Uterus (tissue), 4 donors: ENCODE measurements around the gene LGALS7B. TPM values are rescaled to one million over a fixed set of nuclear protein-coding genes. Genes with fewer than 3 reads are reported as not detected.
"Not testable (repeated sequence)": the region's sequence is repeated elsewhere in the genome, so short reads cannot be mapped to it uniquely, and the experiment has no call there.

Experiments used
- DNase-seq, 2 donors: peaks; one replicate each; pipeline ENCODE4 v3.0.0-alpha.2; 2019 to 2020
- H3K27ac ChIP-seq, 2 donors: fragments of 200-600 bp; sonication (generic); 1 replicate in 1 of 2; 2 replicates in 1 of 2; pipeline ENCODE4 v1.5.1; 2016 to 2018
- H3K27me3 ChIP-seq, 2 donors: fragments of 200-600 bp; sonication (generic); one replicate each; pipeline ENCODE4 v1.5.1; 2018 to 2019; ENCODE audit warnings: control low read depth in 1 of 2
- H3K36me3 ChIP-seq, 2 donors: fragments of 200-600 bp; sonication (generic); one replicate each; pipeline ENCODE4 v1.5.1; 2019; ENCODE audit warnings: control low read depth in 1 of 2
- H3K4me1 ChIP-seq, 2 donors: fragments of 200-600 bp; sonication (generic); one replicate each; pipeline ENCODE4 v1.5.1; 2018 to 2019; ENCODE audit warnings: control low read depth in 1 of 2
- H3K4me3 ChIP-seq, 2 donors: fragments of 200-600 bp; sonication (generic); 1 replicate in 1 of 2; 2 replicates in 1 of 2; pipeline ENCODE4 v1.5.1; 2018 to 2019; ENCODE audit warnings: mild to moderate bottlenecking in 1 of 2
- H3K9me3 ChIP-seq, 2 donors: fragments of 200-600 bp; sonication (generic); one replicate each; pipeline ENCODE4 v1.5.1; 2019; ENCODE audit warnings: control low read depth in 1 of 2
- CTCF ChIP-seq, 4 experiments: fragments of 200-600 bp in 2 of 4; fragments of 450-650 bp in 2 of 4; sonication (generic) in 2 of 4; IDR thresholded peaks; one replicate each; pipeline ENCODE4 v1.5.1; 2016 to 2019; ENCODE audit warnings: antibody characterized with exemption in 4 of 4, mild to moderate bottlenecking in 2 of 4, moderate library complexity in 1 of 4
- POLR2A ChIP-seq, 2 donors: fragments of 450-650 bp; IDR thresholded peaks; one replicate each; pipeline ENCODE4 v1.6.1; 2016; ENCODE audit warnings: antibody characterized with exemption in 2 of 2, mild to moderate bottlenecking in 1 of 2, moderate library complexity in 1 of 2
- intact Hi-C: fragments of 100-400 bp; cut with DNase I; formaldehyde crosslinking; loops from one replicate; pipeline ENCODE4 v1.15.1; 2023; ENCODE audit warnings: low total_unique reads
- total RNA-seq, 4 donors: library from RNA; depleted of rRNA in 3 of 4; stranded (reverse); fragments of >200 nt in 3 of 4; gene quantifications; one replicate each; pipeline versions ENCODE4 v1.1.0 to v1.2.4, GENCODE V29; 2014 to 2023
- donor health status: DM: yes; HTN: yes; CAD: no.

Gene LGALS7B
- total RNA-seq, 4 donors from 2014 or later = 1.1 to 6.2 TPM; not detected in 2

GRCh38 chr19:38745316-38745715 is 43.7 kb upstream of the LGALS7B start:
- no peaks in the 10 kb centered on the region for H3K4me1 ChIP-seq
- intact Hi-C loops = no loop called here
- no peak for TF ChIP-seq POLR2A (IDR thresholded peaks at IDR 0.05)
- TF ChIP-seq CTCF (IDR thresholded peaks at IDR 0.05) = no peak
- no peaks in the 10 kb centered on the region for H3K27me3 ChIP-seq
- H3K36me3 ChIP-seq = no peaks in the 10 kb centered on the region
- no peaks in the 10 kb centered on the region for H3K9me3 ChIP-seq
- no peak for DNase-seq
- H3K27ac ChIP-seq = no peak overlapping the region
- no peak overlapping the region for H3K4me3 ChIP-seq

DNA sequence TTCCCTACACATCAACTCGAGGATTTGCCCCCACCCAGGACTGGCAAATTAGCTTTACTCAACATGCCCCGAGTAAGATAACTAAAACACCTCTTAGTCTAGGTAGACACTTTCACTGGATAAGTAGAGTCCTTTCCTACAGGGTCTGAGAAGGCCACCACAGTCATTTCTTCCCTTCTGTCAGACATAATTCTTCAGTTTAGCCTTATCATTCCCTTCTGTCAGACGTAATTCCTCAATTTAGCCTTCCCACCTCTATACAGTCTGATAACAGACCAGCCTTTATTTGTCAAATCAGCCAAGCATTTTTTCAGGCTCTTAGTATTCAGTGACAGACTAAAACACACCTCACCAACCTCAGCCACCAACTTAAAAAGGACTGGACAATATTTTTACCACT is 35.2 kb upstream of the LGALS7B start:
- H3K36me3 ChIP-seq, H3K27me3 ChIP-seq, intact Hi-C loops, H3K4me1 ChIP-seq, H3K4me3 ChIP-seq, H3K27ac ChIP-seq, DNase-seq, H3K9me3 ChIP-seq: not testable (repeated sequence)

DNA sequence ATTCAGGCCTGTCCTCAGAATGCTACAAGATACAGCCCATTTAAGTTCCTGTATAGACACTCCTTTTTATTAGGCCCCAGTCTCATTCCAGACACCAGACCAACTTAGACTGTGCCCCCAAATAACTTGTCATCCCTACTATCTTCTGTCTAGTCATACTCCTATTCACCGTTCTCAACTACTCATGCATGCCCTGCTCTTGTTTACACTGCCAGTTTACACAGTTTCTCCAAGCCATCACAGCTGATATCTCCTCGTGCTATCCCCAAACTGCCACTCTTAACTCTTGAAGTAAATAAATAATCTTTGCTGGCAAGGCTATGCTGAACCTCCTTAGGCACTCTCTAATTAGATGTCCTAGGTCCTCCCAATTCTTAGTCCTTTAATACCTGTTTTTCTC is 34.8 kb upstream of the LGALS7B start:
- H3K36me3 ChIP-seq, H3K4me1 ChIP-seq, H3K27ac ChIP-seq, H3K4me3 ChIP-seq, intact Hi-C loops, H3K27me3 ChIP-seq, DNase-seq, H3K9me3 ChIP-seq: not testable (repeated sequence)

- Histone ChIP-seq H3K27ac (no peak overlapping the region), H3K4me3 (no peak overlapping the region), H3K9me3 (no peaks in the 10 kb centered on the region), H3K4me1 (no peaks in the 10 kb centered on the region), H3K27me3 (no peaks in the 10 kb centered on the region), H3K36me3 (no peaks in the 10 kb centered on the region)
- DNase-seq = no peak
- intact Hi-C loops = no loop called here
- no peak for TF ChIP-seq CTCF (IDR thresholded peaks at IDR 0.05)
- no peak for TF ChIP-seq POLR2A (IDR thresholded peaks at IDR 0.05)
These were observed 29.4 kb upstream of the LGALS7B start for GRCh38 chr19:38759590-38760003.

DNA sequence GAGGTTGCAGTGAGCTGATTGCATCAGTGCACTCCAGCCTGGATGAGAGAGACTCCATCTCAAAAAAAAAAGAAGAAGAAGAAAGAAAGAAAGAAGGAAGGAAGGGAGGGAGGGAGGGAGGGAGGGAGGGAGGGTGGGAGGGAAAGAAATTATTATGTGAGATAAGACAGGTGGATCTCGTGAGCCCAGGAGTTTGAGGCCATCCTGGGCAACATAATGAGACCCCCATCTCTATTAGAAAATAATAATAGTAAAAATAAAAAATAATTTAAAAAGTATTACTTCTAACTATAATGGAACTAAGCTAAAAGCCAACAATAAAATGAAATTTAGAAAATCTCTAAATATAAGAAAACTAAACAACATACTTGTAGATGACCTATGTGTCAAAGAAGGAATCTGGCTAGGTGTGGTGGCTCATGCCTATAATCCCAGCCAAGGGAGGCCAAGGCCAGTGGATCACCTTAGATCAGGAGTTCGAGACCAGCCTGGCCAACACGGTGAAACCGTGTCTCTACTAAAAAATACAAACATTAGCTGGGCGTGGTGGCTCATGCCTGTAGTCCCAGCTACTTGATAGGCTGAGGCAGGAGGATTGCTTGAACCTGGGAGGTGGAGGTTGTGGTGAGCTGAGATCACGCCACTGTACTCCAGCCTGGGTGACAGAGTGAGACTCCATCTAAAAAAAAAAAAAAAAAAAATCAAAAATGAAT is 28.0 kb upstream of the LGALS7B start:
- H3K27me3 ChIP-seq, DNase-seq, H3K4me1 ChIP-seq, H3K27ac ChIP-seq, H3K4me3 ChIP-seq, H3K9me3 ChIP-seq, intact Hi-C loops, H3K36me3 ChIP-seq: not testable (repeated sequence)

DNA sequence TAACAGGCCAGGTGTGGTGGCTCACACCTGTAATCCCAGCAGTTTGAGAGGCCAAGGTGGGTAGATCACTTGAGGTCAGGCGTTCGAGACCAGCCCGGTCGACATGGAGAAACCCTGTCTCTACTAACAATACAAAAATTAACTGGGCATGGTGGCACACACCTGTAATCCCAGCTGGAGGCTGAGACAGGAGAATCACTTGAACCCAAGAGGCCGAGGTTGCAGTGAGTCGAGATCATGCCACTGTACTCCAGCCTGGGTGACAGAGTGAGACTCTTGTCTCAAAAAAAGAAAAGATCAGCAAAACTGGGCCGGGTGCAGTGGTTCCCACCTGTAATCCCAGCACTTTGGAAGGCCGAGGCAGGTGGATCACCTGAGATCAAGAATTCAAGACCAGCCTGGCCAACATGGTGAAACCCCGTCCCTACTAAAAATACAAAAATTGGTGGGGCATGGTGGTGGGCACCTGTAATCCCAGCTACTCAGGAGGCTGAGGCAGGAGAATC is 27.1 kb upstream of the LGALS7B start:
- H3K4me1 ChIP-seq, H3K9me3 ChIP-seq, H3K27ac ChIP-seq, H3K27me3 ChIP-seq, intact Hi-C loops, H3K4me3 ChIP-seq, H3K36me3 ChIP-seq, DNase-seq: not testable (repeated sequence)

- DNase-seq = no peak
- Histone ChIP-seq H3K4me1 (no peaks in the 10 kb centered on the region), H3K4me3 (no peak overlapping the region), H3K27ac (no peak overlapping the region), H3K27me3 (no peaks in the 10 kb centered on the region), H3K36me3 (no peaks in the 10 kb centered on the region), H3K9me3 (no peaks in the 10 kb centered on the region)
- TF ChIP-seq CTCF (IDR thresholded peaks at IDR 0.05) (no peak), POLR2A (IDR thresholded peaks at IDR 0.05) (no peak)
- intact Hi-C loops = no loop called here
These were observed 25.2 kb upstream of the LGALS7B start for GRCh38 chr19:38763795-38764220.
